ENCODE data around the gene F5. TPM values are rescaled to one million over a fixed set of nuclear protein-coding genes. Genes with fewer than 3 reads are reported as not detected.

F5 gene
- total RNA-seq, 4 donors from 2014 or later = 1.4 to 5.0 (median 3.7) TPM

GRCh38 chr1:169565335-169566271 is 20.7 kb downstream of the F5 start:
- DNase-seq (ENCODE audit: low spot score) (no peak), ATAC-seq (ENCODE audit: low FRiP score) (no peak)
- TF ChIP-seq CTCF (IDR thresholded peaks at IDR 0.05) = no peak

- DNase-seq (ENCODE audit: low spot score) (no peak), ATAC-seq (ENCODE audit: low FRiP score) (no peak)
- TF ChIP-seq CTCF (IDR thresholded peaks at IDR 0.05) = no peak
Measured at GRCh38 chr1:169563650-169564049, 22.6 kb downstream of the F5 start.

- DNase-seq (ENCODE audit: low spot score) (no peak), ATAC-seq (ENCODE audit: low FRiP score) (no peak)
- TF ChIP-seq CTCF (IDR thresholded peaks at IDR 0.05) = no peak
Measured at GRCh38 chr1:169563019-169563615, 23.2 kb downstream of the F5 start.

- TF ChIP-seq CTCF (IDR thresholded peaks at IDR 0.05) = no peak
Measured at GRCh38 chr1:169561692-169562091, 24.6 kb downstream of the F5 start.

GRCh38 chr1:169557131-169557530 is 29.1 kb downstream of the F5 start:
- no peak for TF ChIP-seq CTCF (IDR thresholded peaks at IDR 0.05)
- no peak for ATAC-seq (ENCODE audit: low FRiP score)

More at GRCh38 chr1:169561692-169562091, 24.6 kb downstream of the F5 start:
- ATAC-seq (ENCODE audit: low FRiP score) (no peak), DNase-seq (ENCODE audit: low spot score) (no peak)

GRCh38 chr1:169550294-169550693 is 36.0 kb downstream of the F5 start:
- DNase-seq (ENCODE audit: low spot score) = no peak
- peak; percentile 49 for ATAC-seq (ENCODE audit: low FRiP score)
- TF ChIP-seq CTCF (IDR thresholded peaks at IDR 0.05) = no peak

More at GRCh38 chr1:169557131-169557530, 29.1 kb downstream of the F5 start:
- no peak for DNase-seq (ENCODE audit: low spot score)
